Ovary (tissue), 3 donors: ENCODE data around the gene CNOT6.

Experiments
- CTCF ChIP-seq, 3 donors: fragments of 450-650 bp in 2 of 3; fragments of 200-600 bp in 1 of 3; IDR thresholded peaks; one replicate each; pipeline versions ENCODE4 v1.5.1 to v1.8.0; 2016 to 2022; ENCODE audit warnings: antibody characterized with exemption in 3 of 3, mild to moderate bottlenecking in 1 of 3
- EP300 ChIP-seq: sonication (generic); formaldehyde crosslinking; IDR thresholded peaks from one replicate; pipeline ENCODE4 v1.6.1; 2017; ENCODE audit warnings: antibody characterized with exemption
- POLR2A ChIP-seq: fragments of 450-650 bp; IDR thresholded peaks from one replicate; pipeline ENCODE4 v1.6.1; 2017; ENCODE audit warnings: antibody characterized with exemption, mild to moderate bottlenecking, moderate library complexity
- donor health status: DM: no; HTN: no; CAD: no.

GRCh38 chr5:180609386-180609785 lies 115.2 kb downstream of the CNOT6 start:
- TF ChIP-seq EP300 = no peak
- TF ChIP-seq CTCF (IDR thresholded peaks at IDR 0.05) = no peak
- no peak for TF ChIP-seq POLR2A
